Myocyte (in vitro differentiated cells): Measurements from ENCODE around the gene RACK1. TPM values are rescaled to one million over a fixed set of nuclear protein-coding genes. Genes with fewer than 3 reads are reported as not detected.

Source experiments
- DNase-seq: peaks from one replicate; pipeline ENCODE4 v3.0.0-alpha.2; 2012; ENCODE audit warnings: low read depth
- total RNA-seq: library from RNA; depleted of rRNA; stranded (reverse); fragments of >200 nt; gene quantifications from 2 replicates; pipeline ENCODE4 v1.2.3, GENCODE V29; 2014

The RACK1 gene
- total RNA-seq, 1 donor from 2014 or later: 2,741 TPM

DNA sequence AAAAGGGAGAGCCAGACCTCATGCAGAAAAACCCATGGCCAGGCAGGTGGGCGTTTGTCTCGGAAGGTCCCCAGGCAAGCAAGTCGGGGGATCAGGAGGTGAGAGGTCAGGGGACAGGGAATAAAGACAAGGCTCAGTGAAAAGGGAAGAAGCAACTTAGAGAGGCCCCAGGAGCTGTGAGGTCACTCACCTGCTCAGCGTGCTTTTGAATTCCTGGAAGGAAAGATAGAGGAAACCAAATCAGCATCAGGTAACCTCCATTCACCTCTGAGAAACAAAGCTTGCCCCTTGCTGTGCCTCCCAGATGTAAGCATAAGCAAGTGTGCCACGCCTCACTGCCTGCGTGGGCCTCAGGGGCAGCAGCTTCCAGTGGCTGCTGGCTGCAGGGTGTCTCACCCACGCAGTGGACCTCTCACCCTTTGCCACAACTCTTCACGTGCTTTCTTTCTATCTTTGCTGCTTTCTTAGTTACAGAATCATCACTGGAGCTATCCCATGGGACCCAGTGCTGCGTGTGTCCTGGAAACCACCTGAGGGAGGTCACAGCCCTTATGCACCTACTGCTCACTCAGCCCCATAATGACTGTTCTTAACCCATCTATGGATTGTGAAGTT is 44.7 kb downstream of the RACK1 start:
- DNase-seq: no peak

DNA sequence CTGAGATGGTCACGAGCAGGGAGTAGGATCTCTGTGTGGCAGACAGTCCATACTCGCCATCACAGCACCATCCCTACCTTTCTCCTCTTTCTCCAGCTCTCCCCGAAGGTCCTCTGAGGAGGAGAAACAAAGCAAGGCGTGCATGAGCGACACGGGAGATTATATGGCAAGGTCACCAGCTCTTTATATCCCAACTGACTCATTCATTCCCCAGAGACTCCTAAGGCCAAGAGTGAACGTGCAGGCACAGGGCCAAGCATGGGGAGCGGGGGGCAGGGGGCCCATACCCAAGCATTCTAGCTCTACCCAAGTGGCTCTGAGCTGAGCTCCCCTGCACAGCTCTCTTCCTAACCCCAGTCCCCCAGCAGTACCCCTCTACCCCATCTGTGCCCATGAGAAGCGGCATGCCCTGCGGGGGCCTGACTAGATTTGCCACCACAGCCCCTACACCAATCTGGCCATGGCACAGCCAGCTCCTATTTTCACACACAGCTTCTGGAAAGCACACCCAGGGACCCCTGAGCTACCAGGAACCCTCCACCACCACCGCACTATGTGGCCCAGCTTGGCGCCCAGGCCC is 45.5 kb downstream of the RACK1 start:
- DNase-seq: no peak

DNA sequence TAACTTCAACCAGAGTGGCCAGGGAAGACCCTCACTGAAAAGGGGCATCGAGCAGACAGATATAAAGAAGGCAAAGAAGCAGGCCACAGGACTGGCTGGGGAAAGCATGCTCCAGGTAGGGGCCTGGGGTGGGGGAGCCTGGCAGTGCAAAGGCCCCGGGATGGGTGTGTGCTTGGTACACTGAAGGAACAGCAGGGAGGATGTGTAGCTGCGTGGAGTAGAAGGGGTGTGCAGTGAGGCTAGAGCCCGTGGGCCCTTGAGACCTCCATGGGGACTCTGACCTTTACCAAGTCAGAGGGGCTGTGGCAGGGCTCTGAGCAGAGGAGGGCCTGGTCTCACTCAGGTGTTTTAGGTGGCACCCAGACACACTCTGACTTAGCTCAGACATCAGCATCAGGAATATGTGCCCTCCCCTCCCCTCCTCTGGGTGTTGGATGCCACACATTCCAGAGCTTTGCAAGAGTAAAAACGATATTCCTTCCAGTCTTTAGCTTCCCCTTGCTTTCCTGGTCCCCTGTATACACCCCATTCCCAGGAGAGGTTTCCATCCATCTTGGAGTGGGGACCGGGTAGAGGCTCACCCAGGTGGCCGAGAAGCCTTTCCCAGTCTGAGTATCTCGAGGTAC is 46.3 kb downstream of the RACK1 start:
- no peak for DNase-seq

DNA sequence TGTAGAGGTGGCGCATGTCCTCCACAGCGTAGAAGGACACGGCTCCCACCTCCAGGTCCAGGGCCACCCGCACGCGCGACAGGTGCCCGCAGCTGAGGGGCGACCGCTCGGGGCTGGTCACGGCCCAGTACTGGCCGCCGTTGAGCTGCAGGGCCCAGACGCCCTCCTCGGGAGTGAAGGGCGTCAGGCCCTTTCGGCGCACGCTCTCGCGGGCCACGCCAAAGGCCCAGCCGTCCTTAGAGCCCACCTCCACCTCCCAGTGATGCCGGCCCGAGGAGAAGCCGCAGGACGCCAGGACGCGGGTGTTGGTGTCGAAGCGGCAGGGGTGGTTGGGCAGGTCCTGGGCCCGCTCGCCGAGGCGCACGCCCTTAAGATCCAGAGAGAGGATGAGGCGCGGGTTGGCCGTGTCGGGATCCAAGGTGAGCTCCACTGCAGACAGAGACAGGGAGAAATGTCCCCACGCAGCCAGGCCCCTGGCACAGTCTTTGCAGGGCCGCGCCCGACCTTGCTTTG is 48.4 kb downstream of the RACK1 start:
- no peak for DNase-seq

DNA sequence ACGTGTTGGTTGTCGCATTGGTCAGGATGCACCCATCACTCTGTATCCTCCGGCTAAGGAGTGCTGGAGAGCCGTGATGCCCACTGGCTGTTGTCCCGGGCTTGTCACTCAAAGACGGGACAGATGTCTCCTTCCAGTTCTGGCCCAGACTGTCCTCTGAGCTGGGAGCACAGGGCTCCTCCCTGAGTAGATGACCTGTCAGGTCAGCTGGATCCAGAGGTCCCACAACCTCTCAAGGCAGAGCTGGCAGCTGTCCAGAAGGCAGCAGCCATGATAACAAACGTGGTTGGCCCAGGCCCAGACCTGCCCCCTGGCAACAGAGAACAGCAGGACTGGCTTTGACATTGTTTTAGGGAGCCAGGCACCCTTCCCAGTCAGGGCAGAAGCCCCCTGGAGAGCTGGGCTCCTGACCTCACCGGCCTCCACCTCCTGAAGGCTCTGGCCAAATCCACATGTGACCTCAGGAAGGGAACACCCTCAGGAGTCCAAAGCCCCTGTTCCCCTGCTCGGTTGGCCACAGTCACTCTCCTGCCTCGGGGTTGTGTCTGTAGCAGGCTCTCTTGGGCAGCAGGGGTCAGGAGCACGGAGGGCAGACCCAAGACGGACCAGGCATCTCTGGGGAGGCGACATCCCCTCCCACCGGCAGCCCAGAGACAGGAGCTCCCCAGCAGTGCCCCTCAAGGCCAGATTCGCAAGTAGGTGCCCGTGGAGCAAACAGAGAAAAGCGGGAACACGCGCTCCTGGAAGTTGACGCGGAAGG is 49.0 kb downstream of the RACK1 start:
- no peak for DNase-seq

DNA sequence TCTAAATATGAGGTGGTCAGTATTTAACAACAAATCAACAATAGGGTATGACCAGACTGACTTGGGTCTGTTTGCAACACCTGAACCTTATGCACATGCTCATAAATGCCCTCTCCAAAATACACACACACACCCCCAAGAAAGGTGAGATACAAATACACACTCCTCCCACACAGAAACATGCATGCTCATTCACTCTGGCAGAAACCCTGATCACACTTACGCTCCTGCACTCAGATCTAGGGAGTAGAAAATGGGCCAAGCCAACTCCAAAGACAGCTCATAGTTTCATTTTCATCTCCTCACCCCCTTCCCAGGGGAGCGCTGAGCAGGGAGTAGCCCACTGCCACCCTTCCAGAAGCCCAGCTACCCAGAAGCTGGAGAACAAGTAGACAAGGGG is 50.0 kb downstream of the RACK1 start:
- DNase-seq: no peak

DNA sequence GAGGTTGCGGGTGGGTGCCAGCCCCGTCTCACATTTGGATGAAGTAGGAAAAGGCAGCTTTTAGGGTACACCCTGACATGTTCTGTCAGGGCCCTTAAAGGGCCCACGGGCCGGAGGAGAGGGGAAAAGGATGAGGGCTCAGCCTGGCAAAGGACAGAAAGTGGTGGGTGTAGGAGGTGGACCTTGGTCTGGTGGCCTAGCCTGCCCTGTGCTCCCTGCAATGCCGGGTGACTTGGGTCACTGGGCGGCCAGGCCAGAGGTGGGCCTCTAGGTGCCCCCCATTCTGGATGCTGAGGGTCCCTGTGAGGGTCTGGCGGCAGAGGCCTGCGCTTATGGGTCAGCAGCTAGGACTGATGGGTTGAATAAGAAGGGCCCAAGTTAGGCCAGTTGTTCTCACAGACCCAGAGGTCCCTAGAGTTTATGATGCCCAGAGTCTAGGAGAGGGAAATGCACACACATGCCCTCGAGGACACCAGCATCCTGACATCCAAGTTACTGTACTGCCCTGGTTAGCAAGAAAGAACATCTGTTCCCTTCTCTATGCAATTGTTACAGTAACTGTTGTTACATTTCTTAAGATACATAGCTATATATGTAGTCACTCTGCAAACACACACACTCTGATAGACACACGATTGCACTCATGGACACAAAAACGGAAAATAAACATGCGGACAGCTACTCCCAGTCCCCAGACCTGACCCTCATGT is 51.2 kb downstream of the RACK1 start:
- DNase-seq: no peak

DNA sequence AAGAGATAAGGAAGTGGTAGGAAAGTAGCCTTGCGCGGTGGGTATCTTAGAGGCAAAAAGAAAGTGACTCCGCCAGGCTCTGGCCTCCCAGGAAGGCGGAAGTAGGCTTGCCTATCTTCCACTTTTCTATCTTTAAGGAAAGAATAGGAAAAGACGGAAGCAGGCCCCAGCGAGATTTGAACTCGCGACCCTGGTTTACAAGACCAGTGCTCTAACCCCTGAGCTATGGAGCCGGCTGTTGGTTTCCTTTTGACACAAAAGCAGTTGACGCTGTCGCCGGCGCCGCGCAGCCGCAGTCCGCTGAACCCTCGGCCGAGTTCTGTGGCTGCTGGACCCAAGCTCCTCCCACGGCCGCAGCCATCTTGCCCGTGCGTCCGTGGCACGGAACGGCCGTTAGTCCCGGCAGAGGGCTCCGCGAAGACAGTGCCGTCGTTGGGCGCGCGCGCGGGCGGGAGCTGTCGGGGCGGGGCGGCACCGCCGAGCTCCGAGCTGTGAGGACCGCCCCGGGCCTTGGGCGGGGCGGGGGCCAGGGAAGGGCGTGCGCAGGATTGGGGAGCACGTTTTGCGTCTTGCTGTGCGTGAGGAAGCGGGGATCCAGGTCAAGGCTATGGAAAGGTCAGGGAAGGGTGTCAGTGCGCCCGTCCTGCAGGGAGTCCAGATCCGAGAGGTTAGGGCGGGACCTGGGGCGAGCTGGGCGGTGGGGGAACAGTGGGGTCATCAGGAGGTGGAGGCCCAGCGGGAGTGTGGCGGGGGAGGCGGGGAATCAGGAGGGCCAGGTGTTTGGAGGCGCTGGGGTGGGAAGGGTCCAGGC is 52.0 kb downstream of the RACK1 start:
- peak; percentile 96 for DNase-seq

DNA sequence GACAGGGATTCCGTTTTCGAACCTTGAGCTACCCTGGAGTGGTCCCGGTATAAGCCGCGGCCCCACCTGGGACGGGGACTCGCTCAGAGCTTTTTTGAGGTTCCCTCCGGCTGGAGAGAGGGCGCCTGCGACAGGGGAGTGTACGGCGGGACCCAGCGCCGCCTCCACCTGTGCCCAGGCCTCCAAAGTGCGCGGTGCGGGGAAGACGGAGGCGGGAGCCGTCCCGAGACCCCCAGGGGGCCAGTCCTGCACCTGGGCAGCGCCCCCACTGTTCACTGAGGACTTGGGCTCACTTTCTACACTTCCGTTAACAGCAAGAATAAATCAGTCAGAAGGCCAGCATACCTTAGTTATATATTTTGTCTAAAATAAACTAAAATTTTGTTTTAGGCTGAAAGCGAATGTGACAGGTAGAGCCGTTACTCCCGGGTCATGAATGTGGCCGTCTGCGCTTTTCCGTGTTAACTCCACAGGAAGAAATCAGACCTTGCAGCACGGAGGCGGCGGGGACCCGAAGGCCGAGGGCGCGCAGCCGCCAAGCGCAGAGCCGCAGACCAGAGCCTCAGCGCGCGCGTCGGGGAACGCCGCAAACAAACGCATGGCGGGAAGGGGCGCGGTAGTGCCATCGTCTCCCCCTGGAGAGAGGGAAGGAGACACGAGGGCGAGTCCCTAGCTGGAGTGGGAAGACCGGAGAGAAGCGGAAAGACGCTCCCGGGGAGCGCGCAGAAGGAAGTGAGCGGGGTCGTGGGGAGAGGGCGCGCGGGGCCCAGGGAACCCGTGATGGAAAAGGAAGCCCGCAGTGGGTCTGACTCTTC is 52.8 kb downstream of the RACK1 start:
- peak; percentile 67 for DNase-seq

DNA sequence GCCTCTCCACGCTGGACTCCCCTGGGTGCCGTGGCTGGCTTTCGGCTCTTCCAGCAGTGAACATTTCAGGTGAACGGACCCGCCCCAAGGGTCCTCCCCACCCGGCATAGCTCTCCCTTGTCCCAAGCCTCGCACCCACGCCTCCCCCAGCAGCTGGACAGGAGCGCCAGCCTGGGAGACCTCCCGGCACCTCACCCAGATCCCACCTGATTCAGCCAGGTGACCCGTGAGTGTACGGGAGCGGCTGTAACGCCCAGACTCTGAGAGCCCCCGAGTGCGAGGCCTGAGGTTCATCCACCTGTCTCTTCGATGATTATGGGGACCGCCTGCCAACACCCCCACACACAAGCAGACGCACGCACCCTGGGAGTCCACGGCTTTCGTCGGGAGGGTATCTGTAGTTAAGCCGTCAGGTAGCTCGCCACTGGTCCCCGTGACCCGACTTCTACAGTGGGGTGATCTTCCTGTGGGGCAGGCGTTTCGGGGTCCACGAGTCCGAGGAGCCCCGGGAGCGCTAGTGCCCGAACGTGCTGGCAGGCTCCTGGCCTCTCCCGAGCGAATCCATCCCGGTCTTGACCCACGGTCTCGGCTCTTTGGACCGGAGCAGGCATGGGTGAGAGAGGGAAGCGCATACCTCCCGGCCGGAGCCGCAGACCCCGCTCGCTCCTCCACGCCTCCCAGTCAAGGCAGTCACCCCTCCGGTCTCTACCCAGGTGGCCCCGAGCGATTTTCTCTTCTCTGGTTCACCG is 53.6 kb downstream of the RACK1 start:
- DNase-seq: no peak

DNA sequence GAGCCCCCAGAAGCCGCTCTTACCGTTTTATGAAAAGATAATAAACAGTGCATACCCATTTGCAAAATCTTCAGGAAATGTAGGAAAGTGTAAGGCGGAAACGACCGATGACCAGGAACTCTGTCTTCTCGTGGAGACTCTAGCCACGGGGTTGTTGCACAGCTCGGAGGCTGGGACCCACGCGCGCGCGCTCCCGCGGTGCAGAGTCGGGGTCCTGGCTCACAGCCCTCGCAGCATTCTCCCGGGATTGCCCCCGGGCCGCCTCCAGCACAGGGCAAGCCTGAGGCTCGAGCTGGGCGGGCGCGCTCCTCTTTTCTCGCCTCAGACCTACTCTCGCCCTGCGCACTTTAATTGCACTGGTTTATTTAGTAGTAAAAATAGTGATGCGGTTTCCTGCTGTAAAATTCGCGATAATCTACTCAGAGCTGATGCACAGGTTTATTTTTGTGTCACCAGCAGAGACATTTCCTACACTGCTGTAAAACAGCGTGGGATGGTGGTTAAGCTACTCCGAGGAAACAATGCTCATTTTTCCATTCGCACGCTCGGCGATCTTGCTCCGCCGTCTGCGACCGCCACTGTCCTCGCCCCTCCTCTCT is 54.2 kb downstream of the RACK1 start:
- DNase-seq: peak; percentile 26

DNA sequence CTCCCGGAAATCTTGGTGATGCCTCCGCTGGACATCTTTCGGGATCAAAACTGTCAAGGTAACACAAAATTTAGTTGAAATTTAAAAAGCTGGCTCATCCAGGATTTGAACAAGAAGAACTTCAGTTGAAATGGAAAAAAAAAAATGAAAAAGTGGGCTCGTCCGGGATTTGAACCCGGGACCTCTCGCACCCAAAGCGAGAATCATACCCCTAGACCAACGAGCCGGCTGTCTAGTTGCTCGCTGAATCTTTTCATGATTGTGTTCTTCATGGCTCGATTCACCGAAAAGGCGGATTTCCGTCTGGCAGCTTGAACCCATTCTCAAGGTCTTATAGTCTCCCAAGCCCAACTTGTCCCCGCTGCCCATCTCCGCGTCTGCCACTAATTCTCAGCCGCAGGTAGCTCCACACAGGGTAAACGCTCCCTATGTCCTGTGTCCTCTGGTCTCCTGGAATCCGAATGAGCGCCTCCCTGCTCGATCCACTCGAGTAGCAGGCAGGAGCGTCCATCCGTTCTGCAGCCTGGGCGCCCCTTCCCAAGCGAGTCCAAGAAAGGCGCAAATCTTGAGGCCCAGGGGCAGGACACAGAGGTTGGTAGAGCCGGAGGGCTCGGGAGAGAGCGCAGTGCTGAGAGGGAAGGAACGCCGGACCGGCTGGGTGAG is 54.9 kb downstream of the RACK1 start:
- DNase-seq: peak; percentile 81

DNA sequence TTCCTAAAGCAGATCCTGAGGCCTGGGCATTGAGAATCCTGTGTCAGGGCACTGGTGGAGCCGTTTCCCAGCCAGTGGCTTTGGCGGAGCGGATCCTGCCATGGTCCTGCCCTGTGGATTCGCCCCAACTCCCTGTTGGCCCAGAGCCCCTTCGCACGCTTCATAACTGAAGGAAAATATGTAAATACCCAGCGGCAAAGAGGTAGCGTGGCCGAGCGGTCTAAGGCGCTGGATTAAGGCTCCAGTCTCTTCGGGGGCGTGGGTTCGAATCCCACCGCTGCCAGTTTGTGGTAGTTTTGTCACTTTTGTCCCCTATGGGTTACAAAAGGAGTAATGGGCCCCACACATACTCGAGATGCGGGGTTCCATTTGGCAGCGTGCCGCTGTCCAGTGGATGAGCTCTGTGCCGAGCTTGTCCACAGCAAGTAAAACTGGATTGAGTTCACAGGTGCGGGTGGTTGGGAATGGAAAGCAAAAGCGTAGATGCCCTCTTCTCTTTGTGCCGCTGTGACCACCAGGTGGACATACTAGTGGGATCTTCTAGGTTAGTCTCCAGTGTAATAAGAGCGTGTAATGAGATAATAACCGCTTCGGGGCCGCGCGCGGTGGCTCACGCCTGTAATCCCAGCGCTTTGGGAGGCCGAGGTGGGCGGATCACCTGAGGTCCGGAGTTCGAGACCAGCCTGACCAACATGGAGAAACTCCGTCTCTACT is 56.0 kb downstream of the RACK1 start:
- DNase-seq: peak; percentile 70

DNA sequence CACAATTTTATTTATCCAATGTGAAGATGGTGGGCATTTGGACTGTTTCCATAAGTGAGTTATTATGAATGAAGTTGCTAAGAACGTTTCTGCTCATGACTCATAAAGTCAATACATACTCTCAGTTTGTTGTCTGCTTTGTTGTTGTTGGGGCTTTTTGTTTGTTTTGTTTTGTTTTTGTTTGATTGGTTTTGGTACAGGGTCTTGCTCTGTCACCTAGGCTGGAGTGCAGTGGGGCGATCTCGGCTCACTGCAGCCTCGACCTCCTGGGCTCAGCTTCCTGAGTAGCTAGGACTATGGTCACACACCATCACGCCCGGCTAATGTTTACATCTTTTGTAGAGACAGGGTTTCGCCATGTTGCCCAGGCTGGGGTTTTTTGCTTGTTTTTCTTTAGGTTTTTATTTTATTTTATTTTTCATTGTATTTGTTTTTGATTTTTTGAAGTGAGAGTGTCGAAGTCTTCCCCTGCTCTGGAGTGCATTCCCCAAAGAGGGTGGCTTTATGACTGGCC is 56.7 kb downstream of the RACK1 start:
- DNase-seq: no peak
